K562 (cell line): ENCODE measurements around the gene CLCN4. TPM values are rescaled to one million over a fixed set of nuclear protein-coding genes. Genes with fewer than 3 reads are reported as not detected.
A peak's percentile ranks its signal among the peaks of the same experiment; 100 is the strongest.

Experiments used
- ATAC-seq: fragments of 200-7000 bp; cut with Tn5 transposase; 3 replicates; pipeline ENCODE4 v1.9.1; 2020; ENCODE audit warnings: moderate library complexity
- BruUV-seq: library from RNA; stranded (reverse); fragments of 400-500 nt; replicated peaks from 2 replicates; lab custom pipeline; 2021; lab: Mats Ljungman, UMichigan
- CTCF ChIA-PET: fragments of 300-600 bp; formaldehyde crosslinking; extraction: SDS; loops from one replicate; lab custom pipeline; 2021; ENCODE audit warnings: low intra/inter-chr PET ratio; lab: Yijun Ruan, JAX
- POLR2A ChIA-PET: fragments of 300-600, 350-650 bp; sonication (Branson Sonifier 250); formaldehyde crosslinking; extraction: SDS; loops from one replicate; lab custom pipeline; 2021; ENCODE audit warnings: antibody characterized with exemption, inconsistent platforms; lab: Yijun Ruan, JAX
- DNase-seq, 4 experiments: peaks; one replicate each; pipeline versions ENCODE4 v3.0.0 to v3.0.0-alpha.2; 2011 to 2018; ENCODE audit warnings: low spot score in 3 of 4, mixed read lengths in 3 of 4; ENCODE audit errors: extremely low read depth in 1 of 4
- FAIRE-seq: peaks from 2 replicates; lab custom pipeline; 2011; peaks lifted over from hg19 to GRCh38; lab: Jason Lieb, UNC
- H2AFZ ChIP-seq: 2 replicates; pipeline ENCODE4 v1.6.0; 2011; ENCODE audit warnings: low read depth, low read length, control low read depth, inconsistent platforms
- H3K27ac ChIP-seq: fragments of 200-600 bp; 3 replicates; pipeline ENCODE4 v1.8.0; 2011; ENCODE audit warnings: low read depth, mild to moderate bottlenecking, control low read depth, inconsistent platforms, low read length, moderate library complexity, mixed read lengths; ENCODE audit errors: extremely low read depth
- H3K27me3 ChIP-seq, 2 experiments: fragments of 300-600 bp in 1 of 2; 2 replicates in 1 of 2; 3 replicates in 1 of 2; pipeline versions ENCODE4 v1.6.0 to v1.8.0; 2011; ENCODE audit warnings: inconsistent platforms in 2 of 2, low read length in 2 of 2, mild to moderate bottlenecking in 1 of 2, mixed read lengths in 1 of 2, moderate library complexity in 1 of 2; ENCODE audit not compliant: control insufficient read depth in 2 of 2, insufficient read depth in 2 of 2
- H3K36me3 ChIP-seq: fragments of 300-600 bp; 3 replicates; pipeline ENCODE4 v1.8.0; 2011; ENCODE audit warnings: mild to moderate bottlenecking, low read length, inconsistent platforms; ENCODE audit not compliant: control insufficient read depth, insufficient read depth
- H3K4me1 ChIP-seq, 2 experiments: fragments of 200-600 bp in 1 of 2; replicated peaks in 1 of 2; 2 replicates in 1 of 2; 3 replicates in 1 of 2; pipeline versions ENCODE4 v1.5.1 to v1.8.0; 2011; ENCODE audit warnings: inconsistent platforms in 2 of 2, low read length in 2 of 2, mild to moderate bottlenecking in 1 of 2, mixed read lengths in 1 of 2, moderate library complexity in 1 of 2; ENCODE audit not compliant: control insufficient read depth in 2 of 2, insufficient read depth in 2 of 2
- H3K4me2 ChIP-seq: 2 replicates; pipeline ENCODE4 v1.6.1; 2011; ENCODE audit warnings: low read length, control low read depth, inconsistent platforms, mixed read lengths; ENCODE audit not compliant: insufficient read depth
- H3K4me3 ChIP-seq: fragments of 200-600 bp; sonication (generic), shearing (Covaris generic); 2 replicates; pipeline ENCODE4 v1.5.1; 2016; ENCODE audit warnings: control low read depth, inconsistent platforms
- H3K79me2 ChIP-seq: fragments of 200-600 bp; 3 replicates; pipeline ENCODE4 v1.8.0; 2011; ENCODE audit warnings: low read length, inconsistent platforms; ENCODE audit not compliant: control insufficient read depth, insufficient read depth
- H3K9ac ChIP-seq, 2 experiments: 2 replicates each; pipeline versions ENCODE4 v1.6.0 to v1.6.1; 2011; ENCODE audit warnings: low read depth in 2 of 2, low read length in 2 of 2, control low read depth in 1 of 2, inconsistent platforms in 1 of 2, mild to moderate bottlenecking in 1 of 2, mixed read lengths in 1 of 2; ENCODE audit not compliant: insufficient read depth in 1 of 2
- H3K9me1 ChIP-seq: one replicate; pipeline ENCODE4 v1.6.0; 2011; ENCODE audit warnings: inconsistent platforms, mild to moderate bottlenecking, low read length, moderate library complexity; ENCODE audit not compliant: control insufficient read depth, insufficient read depth
- H3K9me3 ChIP-seq: replicated peaks from 2 replicates; pipeline ENCODE4 v1.5.1; 2011; ENCODE audit warnings: low read depth, low read length, inconsistent platforms; ENCODE audit not compliant: control insufficient read depth, insufficient read depth
- H4K20me1 ChIP-seq: replicated peaks from 2 replicates; pipeline ENCODE4 v1.6.1; 2011; ENCODE audit warnings: low read length, inconsistent platforms, mixed read lengths; ENCODE audit not compliant: control insufficient read depth, insufficient read depth
- ADNP ChIP-seq: fragments of 200-800 bp; sonication (Bioruptor generic); IDR thresholded peaks from 2 replicates; pipeline ENCODE4 v1.6.1; 2016; ENCODE audit warnings: missing genetic modification characterization, missing compliant biosample characterization
- C11orf30 ChIP-seq: fragments of 450-650 bp; IDR thresholded peaks from 2 replicates; pipeline ENCODE4 v1.6.1; 2016; ENCODE audit warnings: low read depth, mild to moderate bottlenecking
- ELF4 ChIP-seq: fragments of 450-650 bp; formaldehyde crosslinking; IDR thresholded peaks from 2 replicates; pipeline ENCODE4 v1.4.0; 2022; ENCODE audit warnings: missing genetic modification characterization
- ESRRB ChIP-seq: fragments of 250-450 bp; sonication (Bioruptor Pico); IDR thresholded peaks from 2 replicates; pipeline ENCODE4 v1.5.0; 2020; ENCODE audit warnings: mild to moderate bottlenecking, moderate library complexity, borderline replicate concordance
- KHSRP ChIP-seq: fragments of 450-650 bp; IDR thresholded peaks from 2 replicates; pipeline ENCODE4 v1.6.1; 2017
- POLR2H ChIP-seq: IDR thresholded peaks from 2 replicates; pipeline ENCODE4 v1.6.1; 2016; ENCODE audit warnings: missing genetic modification characterization, low read depth, mild to moderate bottlenecking, control low read depth, missing compliant biosample characterization, moderate library complexity
- RBBP5 ChIP-seq: fragments of 200-600 bp; sonication (generic); IDR thresholded peaks from 2 replicates; pipeline ENCODE4 v1.6.1; 2012; ENCODE audit warnings: borderline replicate concordance, mild to moderate bottlenecking, low read length, control low read depth, inconsistent platforms; ENCODE audit not compliant: insufficient read depth, poor library complexity, severe bottlenecking
- RBFOX2 ChIP-seq: fragments of 200-400 bp; formaldehyde crosslinking; IDR thresholded peaks from 2 replicates; pipeline ENCODE4 v1.6.1; 2017; ENCODE audit warnings: low read depth, mild to moderate bottlenecking, low read length, moderate library complexity
- TAL1 ChIP-seq: fragments of 450-650 bp; IDR thresholded peaks from 2 replicates; pipeline ENCODE4 v1.6.1; 2016; ENCODE audit warnings: mild to moderate bottlenecking
- TBP ChIP-seq: optimal IDR thresholded peaks from 2 replicates; pipeline ENCODE3; 2011; ENCODE audit warnings: low read depth, low read length, improper control_type of control experiment
- WGBS: fragments of 100-300 bp; shearing (Covaris generic); methylation state at CpG from one replicate; pipeline ENCODE4 v1.1.6; 2016; ENCODE audit warnings: low coverage, mixed read lengths; ENCODE audit not compliant: insufficient coverage; ENCODE audit errors: missing lambda C conversion rate; 5-methylcytosine and 5-hydroxymethylcytosine counted together
- in situ Hi-C: fragments of 300-500 bp; cut with MboI; formaldehyde crosslinking; loops from 4 replicates; pipeline ENCODE4 v1.15.0; 2018; ENCODE audit warnings: inconsistent platforms, mixed read lengths
- intact Hi-C: fragments of 100-400 bp; cut with micrococcal nuclease; formaldehyde crosslinking; loops from 2 replicates; pipeline ENCODE4 v1.14.2; 2022
- polyA plus RNA-seq, 8 experiments: library from polyadenylated mRNA; depleted of rRNA in 4 of 8; stranded (reverse) in 5 of 8; unstranded in 3 of 8; fragments of >200 nt; fragmentation: Nextera tagmentation in 2 of 8; fragmentation: Illumina TruSeq in 1 of 8; extraction: Ambion mirVana in 2 of 8; extraction: Trizol in 1 of 8; gene quantifications; 2 replicates each; pipeline versions ENCODE4 v1.2.1 to v1.2.3, GENCODE V29; 2011 to 2014; ENCODE audit warnings: inconsistent platforms in 1 of 8, missing spikeins in 1 of 8
- total RNA-seq, 7 experiments: library from RNA; depleted of rRNA in 6 of 7; stranded (reverse); fragments of >200 nt in 6 of 7; fragmentation: Illumina TruSeq in 2 of 7; extraction: Trizol in 2 of 7; gene quantifications; 2 replicates each; pipeline versions ENCODE4 v1.2.1 to v1.2.3, GENCODE V29; 2011 to 2021; ENCODE audit warnings: low replicate concordance in 1 of 7

Gene CLCN4
- total and polyA plus RNA-seq, 9 of the 15 experiments (the other 6 are each of a cell fraction or from before 2014, with no cell fraction given) = 0.03 to 0.24 (median 0.10) TPM; not detected in 1

DNA sequence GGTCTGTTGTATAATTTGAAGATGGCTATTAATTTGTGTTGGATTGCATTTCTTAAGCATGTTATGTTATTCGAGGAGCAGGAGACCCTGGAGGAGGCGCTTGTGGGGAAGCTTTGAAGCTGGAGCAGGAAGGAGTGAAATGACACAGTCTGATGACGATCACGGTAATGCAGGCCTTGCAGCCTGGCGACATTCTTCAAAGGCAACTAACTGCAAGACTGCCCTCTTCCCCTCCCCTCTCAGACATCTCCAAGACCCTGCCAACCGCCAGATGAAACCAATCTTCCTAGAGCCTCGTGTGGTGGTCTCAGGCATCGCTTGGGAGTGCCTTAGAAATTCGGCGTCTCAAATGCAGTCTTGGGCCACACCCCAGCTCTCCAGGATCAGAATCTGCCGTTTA lies 16.1 kb downstream of the CLCN4 start:
- H3K4me2 ChIP-seq = 0 out of 2 replicates have a peak overlapping the region, but pooled peaks have one; percentile 53
- no peaks in the 10 kb centered on the region; a peak in 1 of 5 replicates for H3K27me3 ChIP-seq
- H4K20me1 ChIP-seq = no peaks in the 10 kb centered on the region
- H3K9me1 ChIP-seq = no peaks in the 10 kb centered on the region
- H2AFZ ChIP-seq = peak overlapping the region; percentile 83
- no peak overlapping the region; the same call in 2 of the 3 replicates for H3K27ac ChIP-seq
- 0 out of 4 replicates have a peak overlapping the region, but pooled peaks of 1 of the 2 experiments have one; percentile 11 for H3K9ac ChIP-seq
- no peak for FAIRE-seq
- TF ChIP-seq RBBP5 (no peak), RBFOX2 (no peak), POLR2H (tag) (no peak), ESRRB (CRISPR knock-in tag) (no peak), TAL1 (no peak), ELF4 (CRISPR knock-in tag) (no peak), TBP (no peak), C11orf30 (no peak), KHSRP (no peak), ADNP (tag) (no peak)
- H3K4me1 ChIP-seq = peaks cover 28 to 42% of the 10 kb centered on the region in 2 experiments
- H3K79me2 ChIP-seq = no peaks in the 10 kb centered on the region
- ATAC-seq = peak; percentile 8; the same call in 2 of the 3 replicates
- CTCF ChIA-PET = no interaction called here
- no peaks in the 10 kb centered on the region for H3K36me3 ChIP-seq
- no peak for DNase-seq
- H3K4me3 ChIP-seq = no peak overlapping the region
- no TSS peak for BruUV-seq
- intact Hi-C loops (no loop called here), in situ Hi-C loops (loop anchor here (10.0 kb wide), 1 partner anchor 952 kb away; no protein-coding TSS in a partner anchor)
- no peaks in the 10 kb centered on the region for H3K9me3 ChIP-seq
- POLR2A ChIA-PET = no interaction called here
- 66% methylated on average over 7 of the region's 11 CpGs for WGBS
